Effector memory CD4-positive, alpha-beta T cell (primary cell): ENCODE data around the gene METTL24.
"Not testable (repeated sequence)": the region's sequence is repeated elsewhere in the genome, so short reads cannot be mapped to it uniquely, and the experiment has no call there.

ENCODE experiments used
- DNase-seq, 3 donors: peaks; one replicate each; pipeline ENCODE4 v3.0.0-alpha.2; 2020
- H3K27ac ChIP-seq: 2 replicates; pipeline ENCODE4 v1.7.0; 2013; ENCODE audit warnings: mild to moderate bottlenecking, low read length, moderate library complexity; ENCODE audit not compliant: insufficient read depth, poor library complexity, severe bottlenecking
- H3K27me3 ChIP-seq: replicated peaks from 2 replicates; pipeline ENCODE4 v1.7.0; 2013; ENCODE audit warnings: mild to moderate bottlenecking, low read length; ENCODE audit not compliant: insufficient read depth, control insufficient read depth, poor library complexity, severe bottlenecking
- H3K36me3 ChIP-seq: 2 replicates; pipeline ENCODE4 v1.7.0; 2013; ENCODE audit warnings: mild to moderate bottlenecking, low read length, moderate library complexity; ENCODE audit not compliant: control insufficient read depth, insufficient read depth
- H3K4me1 ChIP-seq: 2 replicates; pipeline ENCODE4 v1.7.0; 2013; ENCODE audit warnings: low read length, mild to moderate bottlenecking; ENCODE audit not compliant: control insufficient read depth, insufficient read depth, poor library complexity, severe bottlenecking
- H3K4me3 ChIP-seq: 2 replicates; pipeline ENCODE4 v1.7.0; 2013; ENCODE audit warnings: low read length, low read depth, mild to moderate bottlenecking; ENCODE audit not compliant: insufficient read depth, poor library complexity, severe bottlenecking
- H3K9me3 ChIP-seq: 2 replicates; pipeline ENCODE4 v1.7.0; 2013; ENCODE audit warnings: mild to moderate bottlenecking, low read length, moderate library complexity; ENCODE audit not compliant: control insufficient read depth

The METTL24 gene

DNA sequence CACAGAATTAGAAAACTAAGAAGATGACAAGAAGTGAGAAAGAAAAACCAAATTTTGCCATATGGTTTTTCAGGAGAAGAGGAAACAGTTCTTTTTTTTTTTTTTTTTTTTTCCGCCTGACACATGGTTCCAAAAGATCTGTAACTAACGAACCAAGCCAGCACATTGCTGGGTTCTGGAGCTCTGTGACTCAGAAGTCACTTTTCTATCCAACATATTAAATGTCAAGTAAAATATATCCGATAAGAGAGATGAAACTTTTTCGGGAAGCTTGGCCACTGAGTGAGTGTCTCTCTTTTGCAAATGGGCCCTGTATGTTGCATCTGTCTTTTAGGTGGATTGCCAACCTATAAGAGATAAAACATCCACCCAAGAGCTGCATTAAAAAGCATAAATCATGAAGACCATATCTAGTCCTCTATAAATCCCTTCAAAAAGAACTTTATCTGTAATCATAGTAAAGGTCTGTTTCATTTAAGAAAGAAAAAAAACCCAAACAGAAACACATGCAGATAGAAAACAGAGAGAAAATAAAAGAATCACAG is 4.6 kb downstream of the METTL24 start:
- H3K4me1 ChIP-seq = peaks cover 3% of the 10 kb centered on the region
- H3K9me3 ChIP-seq = no peaks in the 10 kb centered on the region
- H3K4me3 ChIP-seq = no peak overlapping the region
- H3K27ac ChIP-seq = no peak overlapping the region
- DNase-seq = no peak
- no peaks in the 10 kb centered on the region for H3K36me3 ChIP-seq
- H3K27me3 ChIP-seq = no peaks in the 10 kb centered on the region

DNA sequence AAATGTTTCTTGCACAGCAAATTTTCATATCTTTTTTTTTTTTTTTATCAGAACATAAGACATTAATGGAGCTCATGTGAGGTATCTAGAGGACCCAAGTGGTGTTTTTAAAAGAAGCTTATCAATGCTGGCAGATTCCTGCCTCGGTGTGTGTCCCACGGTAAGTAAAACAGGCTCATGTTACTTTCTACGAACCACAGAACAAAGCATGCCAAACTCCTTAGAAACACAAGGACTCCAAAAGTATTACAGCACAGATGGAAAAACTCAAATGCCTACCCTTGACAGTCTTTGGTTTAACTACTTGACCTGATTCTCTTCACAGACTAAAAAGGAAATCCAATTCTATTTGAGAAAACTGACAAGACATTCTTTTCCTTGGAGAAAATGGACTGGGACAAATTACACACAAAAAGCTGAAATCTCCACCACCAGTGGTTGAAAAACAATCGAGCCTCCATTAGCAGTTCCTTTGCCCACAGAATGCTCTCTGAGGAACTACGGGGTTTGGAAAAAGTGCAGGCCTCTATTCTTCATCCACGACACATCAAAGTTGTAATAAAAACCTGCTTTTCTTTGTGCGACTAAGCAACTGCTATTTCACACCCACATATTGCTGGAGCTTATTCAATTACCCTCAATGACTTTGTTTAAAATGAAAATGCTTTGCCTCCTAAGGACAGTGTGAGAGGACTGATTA is 5.4 kb downstream of the METTL24 start:
- no peaks in the 10 kb centered on the region for H3K36me3 ChIP-seq
- no peak overlapping the region for H3K27ac ChIP-seq
- DNase-seq = no peak

DNA sequence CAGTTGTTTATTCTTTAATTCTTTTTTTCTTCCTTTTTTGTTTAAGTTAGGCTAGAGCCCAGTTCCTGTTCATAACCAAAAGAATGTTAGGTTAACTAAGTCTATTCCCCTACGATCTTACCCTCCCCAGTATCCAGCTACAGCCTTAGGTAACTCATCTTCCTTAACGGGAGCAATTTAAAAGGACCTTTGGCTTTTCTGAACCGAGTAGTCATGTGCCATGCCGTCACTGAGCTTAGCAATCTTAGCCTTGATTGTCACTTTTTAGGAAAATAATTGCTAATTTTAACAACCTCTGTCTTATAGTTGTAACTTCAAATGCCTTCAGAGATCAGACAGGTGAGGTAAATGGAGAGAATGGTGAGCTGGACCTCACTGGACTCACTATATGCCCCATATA is 6.2 kb downstream of the METTL24 start:
- no peak overlapping the region for H3K27ac ChIP-seq
- H3K27me3 ChIP-seq = no peaks in the 10 kb centered on the region
- DNase-seq = no peak
- H3K36me3 ChIP-seq = no peaks in the 10 kb centered on the region
- H3K9me3 ChIP-seq = no peaks in the 10 kb centered on the region
- no peaks in the 10 kb centered on the region for H3K4me1 ChIP-seq
- H3K4me3 ChIP-seq = no peak overlapping the region

More for the DNA sequence above, 5.4 kb downstream of the METTL24 start:
- peaks cover 3% of the 10 kb centered on the region for H3K4me1 ChIP-seq
- no peaks in the 10 kb centered on the region for H3K27me3 ChIP-seq
- H3K9me3 ChIP-seq = no peaks in the 10 kb centered on the region
- H3K4me3 ChIP-seq = no peak overlapping the region

DNA sequence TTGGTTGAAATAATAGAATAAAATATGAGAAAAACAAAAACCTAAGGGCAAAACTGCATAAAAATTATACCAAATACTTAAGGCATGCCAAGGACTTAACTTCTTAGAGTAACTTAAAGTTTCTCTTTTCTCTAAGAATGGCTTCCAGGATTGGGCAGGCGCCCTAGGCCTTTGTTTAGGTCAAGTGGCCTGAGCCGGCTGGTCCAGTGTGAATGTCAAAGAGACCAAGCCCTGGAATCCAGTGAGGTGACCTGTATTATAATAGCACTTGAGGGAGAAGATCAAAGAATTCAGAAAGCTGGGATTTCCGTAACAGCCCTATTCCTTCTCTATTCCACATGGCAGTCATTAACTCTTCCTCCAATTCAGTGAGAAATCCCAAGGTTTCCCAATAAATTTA is 6.6 kb downstream of the METTL24 start:
- no peaks in the 10 kb centered on the region for H3K36me3 ChIP-seq
- H3K9me3 ChIP-seq = no peaks in the 10 kb centered on the region
- H3K4me1 ChIP-seq = no peaks in the 10 kb centered on the region
- no peaks in the 10 kb centered on the region for H3K27me3 ChIP-seq
- H3K4me3 ChIP-seq = no peak overlapping the region
- DNase-seq = no peak
- H3K27ac ChIP-seq = no peak overlapping the region

DNA sequence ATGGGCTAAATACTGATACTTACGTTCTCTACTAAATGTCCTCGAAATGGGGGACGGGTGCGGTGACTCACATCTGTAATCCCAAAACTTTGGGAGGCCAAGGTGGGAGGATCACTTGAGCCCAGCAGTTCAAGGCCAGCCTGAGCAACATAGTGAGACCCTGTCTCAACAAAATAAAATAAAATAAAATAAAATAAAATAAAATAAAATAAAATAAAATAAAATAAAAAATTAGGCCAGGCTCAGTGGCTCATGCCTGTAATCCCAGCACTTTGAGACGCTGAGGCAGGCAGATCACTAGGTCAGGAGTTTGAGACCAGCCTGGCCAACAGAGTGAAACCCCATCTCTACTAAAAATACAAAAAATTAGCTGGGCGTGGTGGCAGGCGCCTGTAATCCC is 7.6 kb downstream of the METTL24 start:
- H3K27me3 ChIP-seq, H3K9me3 ChIP-seq: not testable (repeated sequence)

DNA sequence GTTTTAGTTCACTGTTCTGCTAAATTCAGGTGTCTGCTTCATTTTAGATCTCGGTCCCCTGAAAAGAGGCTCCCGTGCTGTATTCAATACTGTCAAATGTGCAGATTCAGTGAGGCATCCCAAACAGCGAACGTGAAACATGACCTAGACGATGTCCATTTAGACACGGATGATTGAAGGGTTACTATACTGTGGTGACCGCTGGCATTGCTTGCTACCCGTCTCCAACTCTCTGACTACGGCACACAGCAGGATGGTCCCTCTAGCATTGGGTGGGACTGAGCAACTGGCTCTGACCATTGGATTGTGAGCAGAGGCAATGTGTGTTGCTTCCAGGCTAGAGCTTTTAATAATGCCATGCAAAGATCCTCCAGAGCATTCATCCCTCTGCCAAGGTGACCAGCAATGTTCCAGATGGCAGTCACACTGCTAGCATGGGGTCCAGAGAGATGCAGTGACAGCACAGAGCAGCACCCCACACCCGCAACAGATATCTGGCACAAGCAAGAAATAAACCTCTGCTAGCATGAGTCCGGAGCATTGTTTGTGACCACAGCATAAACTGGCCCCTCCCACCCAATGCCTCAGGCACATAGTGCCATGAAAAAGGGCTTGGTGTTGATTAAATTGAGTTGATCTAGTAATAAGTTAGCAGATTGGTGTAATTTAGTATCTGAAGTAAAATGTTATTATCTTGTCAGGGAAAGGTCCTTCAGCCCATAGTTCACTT is 9.0 kb downstream of the METTL24 start:
- no peaks in the 10 kb centered on the region for H3K27me3 ChIP-seq
- DNase-seq = no peak
- H3K36me3 ChIP-seq = no peaks in the 10 kb centered on the region
- H3K4me1 ChIP-seq = no peaks in the 10 kb centered on the region
- no peaks in the 10 kb centered on the region for H3K9me3 ChIP-seq
- no peak overlapping the region for H3K4me3 ChIP-seq
- no peak overlapping the region for H3K27ac ChIP-seq

More for the DNA sequence above, 7.6 kb downstream of the METTL24 start:
- not testable (repeated sequence) for H3K27ac ChIP-seq, DNase-seq, H3K4me3 ChIP-seq, H3K36me3 ChIP-seq, H3K4me1 ChIP-seq

DNA sequence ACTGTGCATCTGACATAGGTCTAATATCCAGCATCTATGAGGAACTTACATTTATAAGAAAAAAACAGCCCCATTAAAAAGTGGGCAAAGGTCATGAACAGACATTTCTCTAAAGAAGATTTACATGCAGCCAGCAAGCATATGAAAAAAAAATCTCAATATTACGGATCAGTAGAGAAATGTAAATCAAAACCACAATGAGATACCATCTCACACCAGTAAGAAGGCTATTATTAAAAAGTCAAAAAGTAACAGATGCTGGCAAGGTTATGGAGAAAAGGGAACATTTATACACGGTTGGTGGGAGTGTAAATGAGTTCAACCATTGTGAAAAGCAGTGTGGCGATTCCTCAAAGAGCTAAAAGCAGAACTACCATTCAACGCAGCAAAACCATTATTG is 13.1 kb downstream of the METTL24 start:
- Histone ChIP-seq H3K36me3 (no peaks in the 10 kb centered on the region), H3K9me3 (no peaks in the 10 kb centered on the region), H3K4me3 (no peak overlapping the region), H3K4me1 (no peaks in the 10 kb centered on the region), H3K27ac (no peak overlapping the region), H3K27me3 (no peaks in the 10 kb centered on the region)
- no peak for DNase-seq

DNA sequence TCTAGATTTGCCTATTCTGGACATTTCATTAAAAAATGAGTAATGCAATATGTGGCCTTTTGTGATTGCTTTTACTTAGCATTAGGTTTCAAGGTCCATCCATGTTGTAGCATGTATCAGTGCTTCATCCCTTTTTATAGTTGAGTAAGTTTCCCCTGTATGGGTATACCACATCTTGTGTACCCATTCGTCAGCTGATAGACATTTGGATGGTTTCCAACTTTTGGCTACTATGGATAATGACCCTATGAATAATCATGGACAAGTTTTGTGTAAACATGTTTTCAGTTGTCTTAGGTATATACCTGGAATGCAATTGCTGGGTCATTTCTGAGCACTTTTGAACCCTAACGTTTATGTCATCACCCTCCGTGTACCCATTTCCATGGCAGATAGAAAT is 15.4 kb downstream of the METTL24 start:
- Histone ChIP-seq H3K27me3 (peaks cover 3% of the 10 kb centered on the region), H3K36me3 (no peaks in the 10 kb centered on the region), H3K27ac (no peak overlapping the region), H3K4me1 (no peaks in the 10 kb centered on the region), H3K9me3 (no peaks in the 10 kb centered on the region), H3K4me3 (no peak overlapping the region)
- no peak for DNase-seq

DNA sequence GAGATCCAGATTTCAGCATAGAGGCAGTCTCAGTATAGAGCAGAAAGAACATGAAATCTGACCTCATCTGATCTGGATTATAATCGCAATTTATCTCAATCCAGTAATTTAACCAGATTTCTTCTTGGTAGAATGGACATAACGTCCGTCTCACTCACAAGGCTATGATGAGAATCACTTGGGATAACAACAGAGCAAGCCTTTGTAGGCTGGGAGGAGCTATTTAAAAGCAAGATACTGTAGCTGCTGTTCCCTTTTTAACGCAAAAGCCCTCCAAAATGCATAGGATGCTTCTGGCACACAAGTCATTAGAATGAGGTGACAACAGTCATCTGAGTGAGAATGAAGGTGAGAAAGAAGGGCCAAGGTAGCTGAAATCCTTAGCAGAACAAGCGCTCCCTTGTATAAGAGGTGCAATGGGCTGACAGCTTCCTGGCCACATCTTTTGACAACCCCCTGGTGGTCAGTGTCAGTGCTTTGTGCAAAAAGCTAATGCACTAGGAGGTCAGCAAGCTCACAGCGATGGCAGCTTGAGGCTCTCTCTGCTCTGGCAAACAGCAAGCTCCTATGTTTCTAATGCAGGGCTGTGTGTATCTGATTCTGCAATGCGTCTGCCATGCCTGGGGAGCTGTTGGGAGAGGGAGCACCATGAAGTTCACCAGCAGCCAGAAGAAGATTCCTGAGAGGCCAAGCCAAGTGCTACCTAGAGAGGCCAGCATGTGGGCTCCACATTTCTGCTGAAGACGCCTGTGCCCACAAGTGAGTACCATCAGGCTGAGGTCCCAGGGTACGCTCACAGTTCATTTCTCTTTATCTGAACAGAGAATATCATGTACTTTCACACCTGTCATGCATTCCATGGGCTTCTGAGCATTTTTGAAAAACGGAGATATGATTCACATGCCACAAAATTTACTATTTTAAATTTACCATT is 16.2 kb downstream of the METTL24 start:
- Histone ChIP-seq H3K27me3 (peaks cover 5% of the 10 kb centered on the region), H3K27ac (no peak overlapping the region), H3K4me3 (no peak overlapping the region), H3K36me3 (no peaks in the 10 kb centered on the region), H3K9me3 (no peaks in the 10 kb centered on the region), H3K4me1 (no peaks in the 10 kb centered on the region)
- DNase-seq = no peak
